ENCODE results near the gene ADIPOR2. TPM values are rescaled to one million over a fixed set of nuclear protein-coding genes. Genes with fewer than 3 reads are reported as not detected.
"Not testable (repeated sequence)": the region's sequence is repeated elsewhere in the genome, so short reads cannot be mapped to it uniquely, and the experiment has no call there.

Gene ADIPOR2
- total and polyA plus RNA-seq, 2 donors (not counting 1 experiment from before 2014, with no cell fraction given) = 43.1 to 46.1 TPM

DNA sequence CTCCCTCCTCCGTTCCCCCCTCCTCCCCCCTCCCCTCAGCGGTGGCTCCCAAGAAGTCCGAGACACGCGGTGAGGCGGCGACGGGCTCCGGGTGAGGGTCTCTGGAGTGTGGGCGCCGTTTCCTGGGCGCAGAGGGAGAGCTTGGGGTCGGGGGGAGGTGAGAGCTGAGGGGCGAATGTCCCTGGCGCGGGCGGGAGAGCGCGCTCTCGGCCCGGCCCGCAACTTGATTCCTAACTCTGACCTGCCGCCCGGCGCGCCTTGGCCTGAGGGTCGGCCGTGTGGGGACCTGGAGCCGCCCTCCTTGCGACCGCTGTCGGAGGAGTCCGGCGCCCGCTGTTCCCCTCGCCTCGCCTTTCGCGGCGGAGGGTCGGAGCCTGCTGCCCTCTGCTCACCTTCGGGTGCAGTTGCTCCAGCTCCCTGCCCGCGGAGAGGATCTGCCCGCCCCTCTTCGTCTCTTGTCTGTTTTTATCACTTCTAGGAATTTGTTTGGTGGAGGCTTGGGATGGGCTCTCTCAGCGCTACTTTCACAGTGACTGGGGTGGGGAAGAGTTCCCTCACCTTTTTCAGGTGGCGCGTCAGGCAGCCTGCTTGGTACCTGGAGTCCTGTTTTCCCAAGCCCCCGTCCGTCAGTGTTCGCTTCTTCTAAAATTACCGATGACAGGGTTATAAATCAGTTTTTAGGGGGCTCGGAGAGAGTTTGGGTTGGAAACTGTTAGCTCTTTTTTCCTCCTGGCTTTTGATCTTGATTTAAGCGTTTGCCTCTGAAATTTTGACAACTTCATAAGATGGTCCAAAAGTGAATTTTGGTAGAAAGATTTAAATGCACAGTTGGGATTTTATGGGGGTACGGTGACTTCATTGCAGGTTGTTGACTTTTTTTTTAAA is 495 bp downstream of the ADIPOR2 start:
- H2AFZ ChIP-seq (ENCODE audit: low read length) = peak overlapping the region; percentile 47
- H4K20me1 ChIP-seq (ENCODE audit: control insufficient read depth, extremely low read depth, insufficient read depth, low read length) = no peaks in the 10 kb centered on the region
- H3K27ac ChIP-seq (ENCODE audit: insufficient read depth, low read length) = peak overlapping the region; percentile 94
- DNase-seq (ENCODE audit: low read depth in 2 of 2) = peak in 1 of 2 donors; percentile 21
- H3K9ac ChIP-seq (ENCODE audit: insufficient read depth, low read length) = peak overlapping the region; percentile 94
- peak overlapping the region; percentile 81 for H3K4me2 ChIP-seq (ENCODE audit: extremely low read depth, insufficient read depth, low read length)
- H3K4me3 ChIP-seq (replicated peaks in 1 of 4; ENCODE audit: control extremely low read depth in 1 of 4, insufficient read depth in 1 of 4, low read depth in 3 of 4, low read length in 4 of 4) = peak overlapping the region; percentile 72 to 97 (median 77)
- peaks cover 4% of the 10 kb centered on the region for H3K4me1 ChIP-seq (ENCODE audit: control insufficient read depth, extremely low read depth, insufficient read depth, low read length)
- H3K36me3 ChIP-seq (ENCODE audit: control insufficient read depth, insufficient read depth, low read length) = no peaks in the 10 kb centered on the region
- H3K27me3 ChIP-seq (ENCODE audit: control insufficient read depth, insufficient read depth, low read length) = no peaks in the 10 kb centered on the region
- H3K79me2 ChIP-seq (ENCODE audit: control insufficient read depth, insufficient read depth, low read length) = peaks cover 39% of the 10 kb centered on the region
- no peaks in the 10 kb centered on the region for H3K9me3 ChIP-seq (ENCODE audit: control insufficient read depth, insufficient read depth, low read depth, low read length)
- TF ChIP-seq EZH2 (IDR thresholded peaks at IDR 0.05; ENCODE audit: low read length, missing control alignments) = no peak
- TF ChIP-seq, protein P1, sequence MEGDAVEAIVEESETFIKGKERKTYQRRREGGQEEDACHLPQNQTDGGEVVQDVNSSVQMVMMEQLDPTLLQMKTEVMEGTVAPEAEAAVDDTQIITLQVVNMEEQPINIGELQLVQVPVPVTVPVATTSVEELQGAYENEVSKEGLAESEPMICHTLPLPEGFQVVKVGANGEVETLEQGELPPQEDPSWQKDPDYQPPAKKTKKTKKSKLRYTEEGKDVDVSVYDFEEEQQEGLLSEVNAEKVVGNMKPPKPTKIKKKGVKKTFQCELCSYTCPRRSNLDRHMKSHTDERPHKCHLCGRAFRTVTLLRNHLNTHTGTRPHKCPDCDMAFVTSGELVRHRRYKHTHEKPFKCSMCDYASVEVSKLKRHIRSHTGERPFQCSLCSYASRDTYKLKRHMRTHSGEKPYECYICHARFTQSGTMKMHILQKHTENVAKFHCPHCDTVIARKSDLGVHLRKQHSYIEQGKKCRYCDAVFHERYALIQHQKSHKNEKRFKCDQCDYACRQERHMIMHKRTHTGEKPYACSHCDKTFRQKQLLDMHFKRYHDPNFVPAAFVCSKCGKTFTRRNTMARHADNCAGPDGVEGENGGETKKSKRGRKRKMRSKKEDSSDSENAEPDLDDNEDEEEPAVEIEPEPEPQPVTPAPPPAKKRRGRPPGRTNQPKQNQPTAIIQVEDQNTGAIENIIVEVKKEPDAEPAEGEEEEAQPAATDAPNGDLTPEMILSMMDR (conservative IDR thresholded peaks at IDR 0.05 in 1 of 2, IDR thresholded peaks at IDR 0.05 in 1 of 2; ENCODE audit: low read depth in 1 of 2, low read length in 2 of 2) = no peak

DNA sequence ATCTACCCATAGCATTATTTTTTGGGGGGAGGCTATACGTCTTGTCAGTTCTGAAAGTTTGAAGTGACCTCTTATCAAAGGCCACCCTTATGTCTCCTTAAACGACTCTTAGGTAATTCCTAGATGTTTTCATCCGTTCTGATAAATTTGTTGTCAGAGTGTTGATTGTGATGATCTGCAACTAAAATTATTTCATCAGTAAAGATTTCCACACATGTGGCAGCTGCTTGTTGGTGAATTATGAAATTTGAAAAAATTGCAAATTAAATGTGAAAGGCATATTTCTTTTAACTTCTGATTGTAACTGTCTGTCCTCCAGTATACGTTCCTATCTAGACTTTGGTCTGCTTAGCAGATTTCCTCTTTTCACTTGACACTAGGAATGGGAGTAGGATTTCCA is 1.4 kb downstream of the ADIPOR2 start:
- H3K4me2 ChIP-seq (ENCODE audit: extremely low read depth, insufficient read depth, low read length) = peak overlapping the region; percentile 81
- no peak overlapping the region for H3K9ac ChIP-seq (ENCODE audit: insufficient read depth, low read length)
- no peak overlapping the region for H2AFZ ChIP-seq (ENCODE audit: low read length)
- TF ChIP-seq, protein P1 (conservative IDR thresholded peaks at IDR 0.05 in 1 of 2, IDR thresholded peaks at IDR 0.05 in 1 of 2; ENCODE audit: low read depth in 1 of 2, low read length in 2 of 2) = no peak
- TF ChIP-seq EZH2 (IDR thresholded peaks at IDR 0.05; ENCODE audit: low read length, missing control alignments) = no peak
- H3K9me3 ChIP-seq (ENCODE audit: control insufficient read depth, insufficient read depth, low read depth, low read length) = no peaks in the 10 kb centered on the region
- peaks cover 4% of the 10 kb centered on the region for H3K4me1 ChIP-seq (ENCODE audit: control insufficient read depth, extremely low read depth, insufficient read depth, low read length)
- H3K79me2 ChIP-seq (ENCODE audit: control insufficient read depth, insufficient read depth, low read length) = peaks cover 44% of the 10 kb centered on the region
- no peaks in the 10 kb centered on the region for H4K20me1 ChIP-seq (ENCODE audit: control insufficient read depth, extremely low read depth, insufficient read depth, low read length)
- no peak for DNase-seq (ENCODE audit: low read depth in 2 of 2)
- peak overlapping the region; percentile 72 to 97 (median 77) for H3K4me3 ChIP-seq (replicated peaks in 1 of 4; ENCODE audit: control extremely low read depth in 1 of 4, insufficient read depth in 1 of 4, low read depth in 3 of 4, low read length in 4 of 4)
- H3K36me3 ChIP-seq (ENCODE audit: control insufficient read depth, insufficient read depth, low read length) = no peaks in the 10 kb centered on the region
- H3K27me3 ChIP-seq (ENCODE audit: control insufficient read depth, insufficient read depth, low read length) = no peaks in the 10 kb centered on the region
- H3K27ac ChIP-seq (ENCODE audit: insufficient read depth, low read length) = no peak overlapping the region

DNA sequence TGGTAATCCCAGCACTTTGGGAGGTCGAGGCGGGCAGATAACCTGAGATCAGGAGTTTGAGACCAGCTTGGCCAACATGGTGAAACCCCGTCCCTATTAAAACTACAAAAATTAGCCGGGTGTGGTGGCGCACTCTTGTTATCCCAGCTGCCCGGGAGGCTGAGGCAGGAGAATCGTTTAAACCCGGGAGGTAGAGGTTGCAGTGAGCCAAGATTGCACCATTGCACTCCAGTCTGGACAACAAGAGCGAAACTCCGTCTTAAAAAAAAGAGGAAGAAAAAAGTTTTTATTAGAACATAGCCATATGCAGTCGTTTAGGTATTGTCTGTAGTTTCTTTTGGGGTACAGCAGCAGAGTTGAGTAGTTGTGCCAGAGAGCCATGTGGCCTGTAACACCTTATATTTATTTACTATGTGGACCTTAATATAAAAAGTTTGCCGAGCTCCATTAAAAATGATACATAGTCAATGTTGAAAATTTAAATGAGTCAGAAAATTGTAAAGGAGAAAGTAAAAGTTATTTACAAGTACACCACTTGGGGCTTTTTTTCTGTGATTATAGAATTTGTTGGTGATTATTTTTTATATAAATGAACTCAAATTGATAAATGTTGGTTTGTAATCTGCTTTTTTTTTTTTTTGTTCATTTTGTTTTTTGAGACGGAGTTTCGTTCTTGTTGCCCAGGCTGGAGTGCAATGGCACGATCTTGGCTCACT is 2.2 kb downstream of the ADIPOR2 start:
- Histone ChIP-seq H2AFZ (ENCODE audit: low read length) (no peak overlapping the region), H4K20me1 (ENCODE audit: control insufficient read depth, extremely low read depth, insufficient read depth, low read length) (no peaks in the 10 kb centered on the region), H3K9me3 (ENCODE audit: control insufficient read depth, insufficient read depth, low read depth, low read length) (no peaks in the 10 kb centered on the region), H3K27me3 (ENCODE audit: control insufficient read depth, insufficient read depth, low read length) (no peaks in the 10 kb centered on the region), H3K4me3 (replicated peaks in 1 of 4; ENCODE audit: control extremely low read depth in 1 of 4, insufficient read depth in 1 of 4, low read depth in 3 of 4, low read length in 4 of 4) (no peak overlapping the region), H3K27ac (ENCODE audit: insufficient read depth, low read length) (no peak overlapping the region), H3K36me3 (ENCODE audit: control insufficient read depth, insufficient read depth, low read length) (no peaks in the 10 kb centered on the region), H3K4me2 (ENCODE audit: extremely low read depth, insufficient read depth, low read length) (no peak overlapping the region), H3K4me1 (ENCODE audit: control insufficient read depth, extremely low read depth, insufficient read depth, low read length) (peaks cover 6% of the 10 kb centered on the region), H3K9ac (ENCODE audit: insufficient read depth, low read length) (no peak overlapping the region), H3K79me2 (ENCODE audit: control insufficient read depth, insufficient read depth, low read length) (peaks cover 53% of the 10 kb centered on the region)
- TF ChIP-seq, protein P1 (conservative IDR thresholded peaks at IDR 0.05 in 1 of 2, IDR thresholded peaks at IDR 0.05 in 1 of 2; ENCODE audit: low read depth in 1 of 2, low read length in 2 of 2) = no peak
- TF ChIP-seq EZH2 (IDR thresholded peaks at IDR 0.05; ENCODE audit: low read length, missing control alignments) = no peak
- DNase-seq (ENCODE audit: low read depth in 2 of 2) = no peak

DNA sequence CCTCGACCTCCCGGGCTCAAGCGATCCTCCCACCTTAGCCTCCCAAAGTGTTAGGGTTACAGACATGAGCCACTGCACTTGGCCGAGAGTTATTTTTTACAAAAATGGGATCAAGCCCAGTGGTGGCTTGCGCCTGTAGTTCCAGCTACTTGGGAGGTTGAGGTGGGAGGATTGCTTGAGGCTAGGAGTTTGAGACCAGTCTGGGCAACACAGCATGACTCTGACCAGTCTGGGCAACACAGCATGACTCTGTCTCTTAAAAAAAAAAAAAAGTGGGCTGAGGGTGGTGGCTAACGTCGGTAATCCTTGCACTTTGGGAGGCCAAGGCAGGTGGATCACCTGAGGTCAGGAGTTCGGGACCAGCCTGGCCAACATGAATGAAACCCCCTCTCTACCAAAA is 4.2 kb downstream of the ADIPOR2 start:
- H3K27me3 ChIP-seq (ENCODE audit: control insufficient read depth, insufficient read depth, low read length); H3K4me3 ChIP-seq (replicated peaks in 1 of 4; ENCODE audit: control extremely low read depth in 1 of 4, insufficient read depth in 1 of 4, low read depth in 3 of 4, low read length in 4 of 4); H3K9ac ChIP-seq (ENCODE audit: insufficient read depth, low read length); H3K36me3 ChIP-seq (ENCODE audit: control insufficient read depth, insufficient read depth, low read length); H4K20me1 ChIP-seq (ENCODE audit: control insufficient read depth, extremely low read depth, insufficient read depth, low read length); H3K4me2 ChIP-seq (ENCODE audit: extremely low read depth, insufficient read depth, low read length); H3K27ac ChIP-seq (ENCODE audit: insufficient read depth, low read length); H3K4me1 ChIP-seq (ENCODE audit: control insufficient read depth, extremely low read depth, insufficient read depth, low read length); DNase-seq (ENCODE audit: low read depth in 2 of 2); H3K9me3 ChIP-seq (ENCODE audit: control insufficient read depth, insufficient read depth, low read depth, low read length); H2AFZ ChIP-seq (ENCODE audit: low read length): not testable (repeated sequence)
- peaks cover 67% of the 10 kb centered on the region for H3K79me2 ChIP-seq (ENCODE audit: control insufficient read depth, insufficient read depth, low read length)

All from fibroblast of lung (primary cell).